ENCODE measurements around the gene STPG2.

DNA sequence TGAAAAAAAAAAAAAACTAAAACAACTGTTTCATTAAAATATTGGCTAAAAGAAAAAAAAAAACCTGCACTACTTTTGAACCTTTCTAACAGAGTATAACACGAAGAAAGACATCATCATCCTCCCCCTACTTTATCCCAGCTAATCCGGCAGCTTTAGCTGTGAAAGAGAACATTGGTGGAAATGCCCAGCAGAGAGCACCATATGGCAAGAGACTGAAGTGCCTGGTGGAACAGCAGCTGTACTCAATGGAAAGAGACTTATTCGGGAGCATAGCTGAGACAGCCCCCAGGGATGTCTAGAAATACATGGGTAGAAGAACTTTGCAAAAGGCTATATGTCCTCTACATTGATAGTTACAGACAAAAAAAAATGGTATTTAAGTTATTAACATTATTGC is 30.3 kb downstream of the STPG2 start:
- TF ChIP-seq, protein P1, sequence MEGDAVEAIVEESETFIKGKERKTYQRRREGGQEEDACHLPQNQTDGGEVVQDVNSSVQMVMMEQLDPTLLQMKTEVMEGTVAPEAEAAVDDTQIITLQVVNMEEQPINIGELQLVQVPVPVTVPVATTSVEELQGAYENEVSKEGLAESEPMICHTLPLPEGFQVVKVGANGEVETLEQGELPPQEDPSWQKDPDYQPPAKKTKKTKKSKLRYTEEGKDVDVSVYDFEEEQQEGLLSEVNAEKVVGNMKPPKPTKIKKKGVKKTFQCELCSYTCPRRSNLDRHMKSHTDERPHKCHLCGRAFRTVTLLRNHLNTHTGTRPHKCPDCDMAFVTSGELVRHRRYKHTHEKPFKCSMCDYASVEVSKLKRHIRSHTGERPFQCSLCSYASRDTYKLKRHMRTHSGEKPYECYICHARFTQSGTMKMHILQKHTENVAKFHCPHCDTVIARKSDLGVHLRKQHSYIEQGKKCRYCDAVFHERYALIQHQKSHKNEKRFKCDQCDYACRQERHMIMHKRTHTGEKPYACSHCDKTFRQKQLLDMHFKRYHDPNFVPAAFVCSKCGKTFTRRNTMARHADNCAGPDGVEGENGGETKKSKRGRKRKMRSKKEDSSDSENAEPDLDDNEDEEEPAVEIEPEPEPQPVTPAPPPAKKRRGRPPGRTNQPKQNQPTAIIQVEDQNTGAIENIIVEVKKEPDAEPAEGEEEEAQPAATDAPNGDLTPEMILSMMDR (IDR thresholded peaks at IDR 0.05; ENCODE audit: low read depth, low read length) = peak; percentile 58
- TF ChIP-seq EZH2phosphoT487 (IDR thresholded peaks at IDR 0.05; ENCODE audit: low read depth) = no peak

All from OCI-LY3 (cell line).